Stimulated activated CD8-positive, alpha-beta memory T cell treated with anti-CD3 and anti-CD28 coated beads, Interleukin-4, amount 100 ng/mL, for 1 hour (primary cell): ENCODE results near the gene PRDM16.

Experiments
- DNase-seq, 2 donors: peaks; one replicate each; pipeline ENCODE4 v3.0.0-alpha.2; 2020; ENCODE audit warnings: low read depth in 2 of 2, low spot score in 1 of 2

Gene PRDM16

GRCh38 chr1:3032371-3033039 is 36.5 kb upstream of the PRDM16 start:
- DNase-seq = no peak

DNA sequence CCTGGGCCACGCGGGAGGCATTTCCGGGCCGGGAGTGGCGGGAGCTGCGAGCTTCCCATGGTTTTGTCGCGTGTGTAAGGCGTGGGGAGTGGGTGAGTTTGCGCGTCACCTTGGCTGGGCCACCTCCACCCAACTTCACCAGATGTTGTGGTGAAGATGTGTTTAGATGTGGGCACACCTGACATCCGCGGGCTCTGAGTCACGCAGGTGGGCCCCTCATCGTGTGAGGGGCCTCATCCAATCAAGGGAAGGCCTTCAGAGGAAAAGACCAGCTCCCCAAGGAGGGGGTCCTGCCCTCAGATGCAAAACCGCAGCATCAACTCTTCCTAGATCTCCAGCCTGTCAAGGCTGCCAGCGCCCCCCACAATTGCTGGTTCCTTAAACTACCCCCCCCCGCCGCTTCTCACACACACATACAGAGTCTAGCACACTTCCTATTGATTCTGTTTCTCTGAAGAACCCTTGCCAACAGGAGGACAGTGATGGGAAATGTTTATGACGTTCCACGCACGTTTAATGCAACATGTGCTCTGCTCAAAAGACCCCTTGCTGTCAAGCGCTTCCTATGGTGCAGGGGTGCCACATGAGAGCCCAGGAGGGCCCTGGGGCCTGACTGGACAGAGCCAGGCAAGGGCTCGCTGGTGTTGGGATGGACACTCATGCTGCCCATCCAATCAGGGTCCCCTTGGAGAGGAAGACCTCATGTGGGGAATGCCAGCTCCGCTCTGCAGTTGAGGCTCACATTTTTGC is 35.8 kb upstream of the PRDM16 start:
- DNase-seq = peak in 1 of 2 donors; percentile 9

DNA sequence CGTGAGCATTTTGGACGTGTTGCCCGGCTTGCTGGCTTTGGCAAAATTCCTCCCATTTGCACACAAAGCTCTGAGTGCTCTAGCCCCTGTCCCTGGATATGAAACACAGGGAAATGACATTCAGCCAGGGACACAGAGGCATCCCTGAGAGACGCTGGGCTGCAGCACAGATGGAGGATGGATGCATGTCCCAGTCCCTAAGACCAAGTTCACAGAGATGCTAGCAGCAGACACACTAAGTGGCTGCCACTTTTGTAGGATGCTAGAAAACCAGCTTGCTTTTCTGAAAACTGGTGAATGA is 35.3 kb upstream of the PRDM16 start:
- DNase-seq = no peak

GRCh38 chr1:3034162-3034561 is 34.8 kb upstream of the PRDM16 start:
- no peak for DNase-seq

GRCh38 chr1:3034728-3035562 is 34.1 kb upstream of the PRDM16 start:
- DNase-seq = no peak

- no peak for DNase-seq
Measured at GRCh38 chr1:3035563-3036446, 33.2 kb upstream of the PRDM16 start.

GRCh38 chr1:3036447-3037280 is 32.3 kb upstream of the PRDM16 start:
- DNase-seq = no peak

DNA sequence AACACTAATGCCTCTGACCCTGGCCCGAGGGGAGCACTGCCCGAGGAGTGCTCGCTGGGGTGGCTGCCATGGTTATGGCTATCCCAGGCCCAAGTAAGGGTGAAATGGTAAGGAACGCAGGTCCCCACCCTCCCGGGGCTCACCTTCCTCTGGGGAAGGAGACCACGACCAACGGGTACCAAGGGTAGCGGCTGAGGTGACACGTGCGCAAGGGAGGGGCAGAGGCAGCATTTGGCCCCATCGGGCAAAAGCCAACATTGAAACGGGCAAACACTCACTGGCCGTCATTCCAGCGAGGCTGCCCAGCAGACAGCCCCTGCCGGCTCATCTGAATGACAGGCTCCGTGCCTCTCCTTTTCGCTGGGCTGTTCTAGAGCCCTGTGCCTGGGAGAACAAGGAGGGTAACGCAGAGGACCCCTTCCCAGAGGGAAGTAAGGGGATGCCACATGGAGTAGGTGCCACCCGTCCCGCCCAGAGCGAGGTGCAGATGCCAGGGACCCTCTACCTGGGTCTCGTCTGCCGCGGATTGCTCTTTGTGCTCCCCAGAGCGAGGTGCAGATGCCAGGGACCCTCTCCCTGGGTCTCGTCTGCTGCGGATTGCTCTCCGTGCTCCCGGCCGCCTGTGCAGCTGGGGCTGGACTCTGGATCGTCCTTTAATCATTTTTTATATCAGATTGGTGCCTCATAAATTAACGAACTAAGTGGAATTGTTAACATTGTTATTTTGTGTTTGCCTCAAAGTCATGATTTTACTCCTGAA is 31.5 kb upstream of the PRDM16 start:
- no peak for DNase-seq

GRCh38 chr1:3038113-3038551 is 30.9 kb upstream of the PRDM16 start:
- no peak for DNase-seq

GRCh38 chr1:3038571-3039181 is 30.3 kb upstream of the PRDM16 start:
- no peak for DNase-seq

DNA sequence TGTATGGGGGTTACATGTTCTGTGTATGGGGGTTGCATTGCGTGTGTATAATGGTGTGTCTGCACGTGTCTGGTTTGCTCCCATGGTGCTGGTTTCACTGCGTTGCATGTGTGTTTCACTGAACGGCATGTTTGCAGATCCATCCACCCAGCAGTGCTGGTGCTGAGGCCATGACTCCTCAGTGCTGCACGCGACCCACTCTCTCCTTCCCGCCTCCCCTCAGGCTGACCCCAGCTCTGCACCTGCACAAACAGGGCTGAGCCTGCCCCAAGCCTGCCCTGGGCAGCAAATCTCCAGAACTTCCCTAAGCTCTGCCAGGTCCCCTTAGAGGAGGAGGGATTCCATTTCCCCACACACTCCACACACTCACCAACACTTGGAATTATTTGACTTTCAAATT is 29.0 kb upstream of the PRDM16 start:
- no peak for DNase-seq

- no peak for DNase-seq
Measured at GRCh38 chr1:3042481-3042880, 26.5 kb upstream of the PRDM16 start.

DNA sequence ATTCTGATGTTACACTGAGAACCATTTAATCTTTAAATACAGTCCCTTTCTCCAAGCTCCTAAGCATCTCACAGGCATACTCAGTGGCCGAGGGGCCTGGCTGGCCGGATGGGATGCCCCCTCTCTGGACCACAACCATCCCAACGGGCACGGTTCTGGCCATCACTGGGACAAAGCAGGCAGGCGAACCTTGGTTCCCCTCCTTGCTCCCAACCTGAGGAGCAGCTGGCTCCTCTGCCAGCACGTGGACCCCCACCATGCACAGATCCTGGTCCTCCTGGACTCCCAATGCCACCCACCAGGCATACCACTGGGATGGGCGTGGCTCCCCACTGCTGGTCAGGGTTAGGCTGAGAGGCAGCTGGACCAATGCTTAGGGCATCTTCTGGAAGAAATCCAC is 19.8 kb upstream of the PRDM16 start:
- DNase-seq = no peak

DNA sequence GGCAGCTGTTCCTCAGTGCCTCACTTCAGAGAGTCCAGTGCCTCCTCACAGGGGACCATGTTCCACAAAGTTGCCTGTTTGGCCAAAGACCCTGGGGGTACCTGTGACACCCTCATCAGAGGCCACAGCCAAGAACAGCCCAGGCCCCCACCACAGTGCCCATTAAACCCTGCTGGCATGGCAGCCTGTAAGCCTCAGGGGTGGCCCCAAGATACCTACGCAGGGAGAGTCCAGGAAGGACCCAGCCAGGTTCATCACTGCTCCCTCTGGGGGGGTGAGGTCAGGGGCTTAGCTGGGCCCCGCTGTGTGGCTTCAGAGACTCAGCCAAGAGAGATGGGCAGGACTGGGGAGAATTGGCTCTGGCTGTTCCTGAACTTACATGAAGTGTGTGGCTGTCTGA is 19.1 kb upstream of the PRDM16 start:
- DNase-seq = no peak

DNA sequence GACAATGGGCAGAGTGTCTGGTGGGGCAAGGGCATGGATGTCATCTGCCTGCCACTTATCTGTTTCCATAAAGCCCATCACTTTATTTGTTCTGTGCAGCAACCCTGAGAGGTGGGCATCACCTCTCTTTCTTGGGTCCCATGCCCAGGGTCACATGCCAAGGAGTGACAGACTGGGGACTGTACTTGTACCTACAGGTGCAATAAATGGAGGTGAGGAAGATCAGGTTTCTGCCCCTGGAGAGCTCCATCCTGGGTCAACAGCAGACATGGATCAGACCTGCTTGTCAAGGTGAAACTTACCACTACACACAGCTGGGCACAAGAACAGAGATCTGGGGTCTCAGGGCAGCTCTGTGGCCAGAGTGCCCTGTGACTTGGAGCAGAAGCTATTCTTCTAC is 18.4 kb upstream of the PRDM16 start:
- DNase-seq = no peak

DNA sequence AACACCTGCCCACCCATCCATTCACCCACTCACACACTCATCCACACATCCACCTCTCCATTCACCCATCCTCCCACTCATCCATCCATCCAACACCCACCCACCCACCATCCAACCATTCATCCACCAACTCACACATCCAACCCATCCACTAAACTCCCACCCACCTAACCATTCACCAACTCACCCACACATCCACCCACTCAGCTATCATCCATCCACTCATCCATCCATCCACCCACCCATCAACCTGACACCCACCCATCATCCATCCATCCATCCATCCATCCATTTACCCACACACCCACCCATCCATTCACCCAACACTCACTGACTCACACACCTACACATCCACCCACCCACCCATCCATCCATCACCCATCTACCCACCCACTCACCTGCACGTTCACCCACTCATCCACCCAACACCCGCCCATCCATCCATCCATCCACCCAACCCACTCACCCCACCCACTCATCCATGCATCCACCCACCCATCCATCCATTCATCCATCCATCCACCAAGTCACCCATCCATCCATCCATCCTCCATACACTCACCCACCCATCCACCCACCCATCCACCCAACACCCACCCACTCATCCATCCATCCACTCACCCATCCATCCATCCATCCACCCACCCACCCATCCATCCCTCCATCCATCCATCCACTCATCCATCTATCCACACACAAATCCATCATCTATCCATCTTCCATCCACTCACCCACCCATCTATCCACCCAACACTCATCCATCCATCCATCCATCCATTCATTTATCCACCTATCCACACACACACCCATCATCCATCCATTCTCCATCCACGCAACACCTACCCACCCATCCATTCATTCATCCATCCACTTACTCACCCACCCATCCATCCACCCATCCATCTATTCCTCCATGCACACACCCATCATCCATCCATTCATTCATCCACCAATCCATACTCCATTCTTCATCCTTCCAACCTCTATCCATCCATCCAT is 17.4 kb upstream of the PRDM16 start:
- no peak for DNase-seq

GRCh38 chr1:3052501-3052900 is 16.5 kb upstream of the PRDM16 start:
- DNase-seq = no peak
